Measurements from ENCODE around the gene BTN2A1.

DNA sequence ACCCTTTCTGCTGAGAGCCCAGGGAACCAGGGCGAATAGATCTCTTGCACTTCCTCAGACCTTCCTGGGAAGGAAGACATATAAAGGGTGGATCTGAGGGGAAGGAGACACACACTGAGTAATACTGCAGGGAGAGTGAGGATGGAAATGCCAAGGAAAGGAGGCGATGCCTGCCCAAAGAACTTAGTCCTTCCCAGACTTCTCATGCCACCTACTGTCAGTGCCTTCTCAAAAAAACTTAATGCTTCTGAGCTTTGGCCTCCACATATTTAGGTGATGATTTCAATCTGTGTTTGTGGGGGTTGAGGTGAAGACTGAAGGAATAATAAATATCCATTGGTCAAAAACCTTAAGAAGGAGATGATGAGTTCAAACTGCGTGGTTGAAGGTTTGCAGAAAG, 46.0 kb upstream of the BTN2A1 start:
- TF ChIP-seq, protein P1, sequence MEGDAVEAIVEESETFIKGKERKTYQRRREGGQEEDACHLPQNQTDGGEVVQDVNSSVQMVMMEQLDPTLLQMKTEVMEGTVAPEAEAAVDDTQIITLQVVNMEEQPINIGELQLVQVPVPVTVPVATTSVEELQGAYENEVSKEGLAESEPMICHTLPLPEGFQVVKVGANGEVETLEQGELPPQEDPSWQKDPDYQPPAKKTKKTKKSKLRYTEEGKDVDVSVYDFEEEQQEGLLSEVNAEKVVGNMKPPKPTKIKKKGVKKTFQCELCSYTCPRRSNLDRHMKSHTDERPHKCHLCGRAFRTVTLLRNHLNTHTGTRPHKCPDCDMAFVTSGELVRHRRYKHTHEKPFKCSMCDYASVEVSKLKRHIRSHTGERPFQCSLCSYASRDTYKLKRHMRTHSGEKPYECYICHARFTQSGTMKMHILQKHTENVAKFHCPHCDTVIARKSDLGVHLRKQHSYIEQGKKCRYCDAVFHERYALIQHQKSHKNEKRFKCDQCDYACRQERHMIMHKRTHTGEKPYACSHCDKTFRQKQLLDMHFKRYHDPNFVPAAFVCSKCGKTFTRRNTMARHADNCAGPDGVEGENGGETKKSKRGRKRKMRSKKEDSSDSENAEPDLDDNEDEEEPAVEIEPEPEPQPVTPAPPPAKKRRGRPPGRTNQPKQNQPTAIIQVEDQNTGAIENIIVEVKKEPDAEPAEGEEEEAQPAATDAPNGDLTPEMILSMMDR (IDR thresholded peaks at IDR 0.05 in 4 of 5, conservative IDR thresholded peaks at IDR 0.05 in 1 of 5) = no peak
- TF ChIP-seq POLR2A (IDR thresholded peaks at IDR 0.05) = no peak
